ENCODE results near the gene DMXL2. TPM values are rescaled to one million over a fixed set of nuclear protein-coding genes. Genes with fewer than 3 reads are reported as not detected.
"Not testable (repeated sequence)": the region's sequence is repeated elsewhere in the genome, so short reads cannot be mapped to it uniquely, and the experiment has no call there.

Gene DMXL2
- total RNA-seq, 2 experiments from 2014 or later = 4.2 to 4.8 TPM

DNA sequence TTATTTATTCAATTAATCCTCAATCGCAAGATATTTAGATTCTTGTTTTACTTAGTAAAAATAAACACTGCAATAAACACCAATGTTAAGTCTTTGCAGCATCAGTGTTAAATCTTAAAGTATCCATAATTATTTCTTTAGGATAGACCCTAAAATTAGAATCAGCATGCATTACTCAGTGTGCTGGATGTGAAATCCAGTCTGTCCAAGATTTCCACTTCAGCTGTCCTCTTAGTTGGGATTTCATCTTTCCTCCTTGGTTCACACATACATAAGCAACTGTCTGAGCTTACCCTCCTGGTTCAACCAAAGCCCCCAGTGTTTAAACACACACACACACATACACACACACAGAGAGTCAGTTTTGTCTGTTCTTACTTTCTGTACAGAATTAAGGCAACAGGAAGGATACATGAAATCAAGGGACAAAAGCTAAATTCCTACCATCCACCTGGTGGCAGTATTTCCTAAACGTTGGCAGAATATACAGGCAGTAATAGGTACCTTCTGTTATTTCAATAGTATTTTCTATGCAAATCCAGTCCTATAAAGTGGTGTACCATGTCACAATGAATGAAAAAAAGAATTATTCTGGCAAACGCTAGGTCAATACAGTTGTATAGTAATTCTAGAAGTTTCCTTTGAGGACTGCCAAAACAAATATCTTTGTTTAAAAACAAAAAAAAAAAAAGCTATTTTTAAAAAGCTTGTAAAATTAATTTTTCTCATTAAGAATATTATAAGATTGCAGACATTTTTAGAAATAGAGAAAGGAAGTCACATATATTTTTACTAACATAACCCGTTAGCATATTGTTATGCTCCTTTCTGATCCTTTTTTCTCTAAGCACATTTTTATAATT, 27.3 kb upstream of the DMXL2 start:
- Mint-ChIP-seq H3K27ac (no peak overlapping the region), H3K4me3 (no peak overlapping the region), H3K27me3 (no peaks in the 10 kb centered on the region), H3K9me3 (no peaks in the 10 kb centered on the region), H3K4me1 (ENCODE audit: low read depth) (no peaks in the 10 kb centered on the region), H3K36me3 (ENCODE audit: low read depth) (no peaks in the 10 kb centered on the region)
- TF ChIP-seq, protein P1, sequence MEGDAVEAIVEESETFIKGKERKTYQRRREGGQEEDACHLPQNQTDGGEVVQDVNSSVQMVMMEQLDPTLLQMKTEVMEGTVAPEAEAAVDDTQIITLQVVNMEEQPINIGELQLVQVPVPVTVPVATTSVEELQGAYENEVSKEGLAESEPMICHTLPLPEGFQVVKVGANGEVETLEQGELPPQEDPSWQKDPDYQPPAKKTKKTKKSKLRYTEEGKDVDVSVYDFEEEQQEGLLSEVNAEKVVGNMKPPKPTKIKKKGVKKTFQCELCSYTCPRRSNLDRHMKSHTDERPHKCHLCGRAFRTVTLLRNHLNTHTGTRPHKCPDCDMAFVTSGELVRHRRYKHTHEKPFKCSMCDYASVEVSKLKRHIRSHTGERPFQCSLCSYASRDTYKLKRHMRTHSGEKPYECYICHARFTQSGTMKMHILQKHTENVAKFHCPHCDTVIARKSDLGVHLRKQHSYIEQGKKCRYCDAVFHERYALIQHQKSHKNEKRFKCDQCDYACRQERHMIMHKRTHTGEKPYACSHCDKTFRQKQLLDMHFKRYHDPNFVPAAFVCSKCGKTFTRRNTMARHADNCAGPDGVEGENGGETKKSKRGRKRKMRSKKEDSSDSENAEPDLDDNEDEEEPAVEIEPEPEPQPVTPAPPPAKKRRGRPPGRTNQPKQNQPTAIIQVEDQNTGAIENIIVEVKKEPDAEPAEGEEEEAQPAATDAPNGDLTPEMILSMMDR (IDR thresholded peaks at IDR 0.05) = peak; percentile 90
- POLR2A ChIA-PET = interaction anchor here (0.9 to 2.0 kb wide), 2 partner anchors 127 to 574 kb away, joined by 3 to 7 read pairs; no protein-coding TSS in a partner anchor
- CTCF ChIA-PET = interaction anchor here (0.6 to 4.5 kb wide), 51 partner anchors 8 to 559 kb away, joined by 3 to 168 read pairs (median 4); partner anchors contain the start of gene LYSMD2
- ATAC-seq (peak; percentile 84), DNase-seq (peak; percentile 52)
- intact Hi-C loops (cut with micrococcal nuclease) = loop anchor here (1.0 to 5.0 kb wide), 2 partner anchors 87 to 126 kb away; partner anchors contain the start of gene LYSMD2

DNA sequence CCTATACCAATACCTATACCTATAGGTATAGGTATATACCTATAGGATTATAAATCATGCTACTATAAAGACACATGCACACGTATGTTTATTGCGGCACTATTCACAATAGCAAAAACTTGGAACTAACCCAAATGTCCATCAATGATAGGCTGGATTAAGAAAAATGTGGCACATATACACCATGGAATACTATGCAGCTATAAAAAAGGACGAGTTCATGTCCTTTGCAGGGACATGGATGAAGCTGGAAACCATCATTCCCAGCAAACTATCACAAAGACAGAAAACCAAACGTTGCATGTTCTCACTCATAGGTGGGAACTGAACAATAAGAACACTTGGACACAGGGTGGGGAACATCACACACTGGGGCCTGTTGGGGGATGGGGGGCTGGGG, 26.1 kb upstream of the DMXL2 start:
- H3K4me1 Mint-ChIP-seq (ENCODE audit: low read depth); H3K27me3 Mint-ChIP-seq; ATAC-seq; intact Hi-C loops (cut with micrococcal nuclease); DNase-seq; H3K4me3 Mint-ChIP-seq; H3K27ac Mint-ChIP-seq; H3K9me3 Mint-ChIP-seq; H3K36me3 Mint-ChIP-seq (ENCODE audit: low read depth): not testable (repeated sequence)
- CTCF ChIA-PET = interaction anchor here (1.1 to 4.5 kb wide), 7 partner anchors 9 to 165 kb away, joined by 3 to 168 read pairs (median 5); no protein-coding TSS in a partner anchor
- POLR2A ChIA-PET = interaction anchor here (2.0 kb wide), 1 partner anchor 128 kb away, joined by 7 read pairs; no protein-coding TSS in a partner anchor

DNA sequence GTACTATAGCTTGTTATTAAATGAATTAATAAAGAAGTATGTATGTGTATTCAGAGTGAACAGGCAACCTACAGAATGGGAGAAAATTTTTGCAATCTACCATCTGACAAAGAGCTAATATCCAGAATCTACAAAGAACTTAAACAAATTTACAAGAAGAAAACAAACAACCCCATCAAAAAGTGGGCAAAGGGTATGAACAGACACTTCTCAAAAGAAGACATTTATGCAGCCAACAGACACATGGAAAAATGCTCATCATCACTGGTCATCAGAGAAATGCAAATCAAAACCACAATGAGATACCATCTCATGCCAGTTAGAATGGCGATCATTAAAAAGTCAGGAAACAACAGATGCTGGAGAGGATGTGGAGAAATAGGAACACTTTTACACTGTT, 25.5 kb upstream of the DMXL2 start:
- CTCF ChIA-PET = interaction anchor here (1.1 to 4.5 kb wide), 5 partner anchors 11 to 241 kb away, joined by 3 to 168 read pairs (median 15); no protein-coding TSS in a partner anchor
- DNase-seq; H3K36me3 Mint-ChIP-seq (ENCODE audit: low read depth); H3K4me1 Mint-ChIP-seq (ENCODE audit: low read depth); H3K9me3 Mint-ChIP-seq; POLR2A ChIA-PET; intact Hi-C loops (cut with micrococcal nuclease); ATAC-seq; H3K27me3 Mint-ChIP-seq; H3K4me3 Mint-ChIP-seq; H3K27ac Mint-ChIP-seq: not testable (repeated sequence)

DNA sequence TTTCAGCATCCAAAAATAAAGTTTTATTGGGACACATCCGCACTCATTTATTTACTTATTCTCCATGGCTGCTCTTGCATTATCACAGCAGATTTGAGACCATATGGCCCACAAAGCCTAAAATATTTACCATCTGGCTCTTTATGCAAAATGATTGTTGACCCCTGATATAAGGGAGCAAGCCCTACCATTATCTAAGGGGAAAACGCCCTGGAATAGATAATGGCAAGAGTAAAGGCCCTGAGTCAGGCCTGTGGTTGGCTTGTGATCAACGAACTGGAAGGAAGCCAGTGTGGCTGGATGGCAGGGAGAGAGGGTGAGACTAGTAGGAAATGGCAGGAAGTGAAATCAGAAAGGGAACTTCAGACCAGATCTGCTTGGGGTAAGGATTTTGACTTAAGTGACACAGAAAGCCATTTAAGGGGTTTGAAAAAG, 24.6 kb upstream of the DMXL2 start:
- Mint-ChIP-seq H3K4me1 (ENCODE audit: low read depth) (no peaks in the 10 kb centered on the region), H3K4me3 (no peak overlapping the region), H3K27me3 (no peaks in the 10 kb centered on the region), H3K36me3 (ENCODE audit: low read depth) (no peaks in the 10 kb centered on the region), H3K9me3 (no peaks in the 10 kb centered on the region), H3K27ac (no peak overlapping the region)
- ATAC-seq = no peak
- ChIA-PET POLR2A (no interaction called here), CTCF (interaction anchor here (1.5 to 1.7 kb wide), 2 partner anchors 129 to 242 kb away, joined by 3 to 15 read pairs; no protein-coding TSS in a partner anchor)
- TF ChIP-seq, protein P1 (IDR thresholded peaks at IDR 0.05) = no peak
- intact Hi-C loops (cut with micrococcal nuclease) = no loop called here
- DNase-seq = no peak

DNA sequence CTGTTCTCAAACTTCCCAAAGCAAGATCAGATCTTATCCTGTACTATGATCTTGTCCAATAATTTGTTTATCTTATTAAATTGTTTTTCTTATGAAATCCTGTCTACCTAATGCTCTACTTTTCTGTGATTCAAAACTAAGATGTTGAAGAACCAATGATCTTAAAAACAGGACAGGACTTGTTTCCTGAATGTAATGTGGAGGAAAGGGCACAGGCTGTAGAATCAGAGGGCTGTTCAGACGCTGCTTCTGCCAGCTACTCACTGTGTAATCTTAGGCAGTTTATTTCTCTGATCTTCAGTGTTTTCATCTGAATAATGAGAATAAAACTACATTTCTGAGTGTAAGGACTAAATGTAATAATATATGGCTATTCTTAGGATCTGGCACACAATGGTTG, 20.1 kb upstream of the DMXL2 start:
- Mint-ChIP-seq H3K9me3 (no peaks in the 10 kb centered on the region), H3K4me1 (ENCODE audit: low read depth) (no peaks in the 10 kb centered on the region), H3K27ac (no peak overlapping the region), H3K4me3 (no peak overlapping the region), H3K27me3 (no peaks in the 10 kb centered on the region), H3K36me3 (ENCODE audit: low read depth) (no peaks in the 10 kb centered on the region)
- ChIA-PET CTCF (interaction anchor here (3.8 kb wide), 1 partner anchor 134 kb away, joined by 28 read pairs; no protein-coding TSS in a partner anchor), POLR2A (no interaction called here)
- TF ChIP-seq, protein P1 (IDR thresholded peaks at IDR 0.05) = no peak
- ATAC-seq (no peak), DNase-seq (no peak)
- intact Hi-C loops (cut with micrococcal nuclease) = no loop called here

Data from activated CD8-positive, alpha-beta T cell treated with anti-CD3 and anti-CD28 coated beads for 36 hours (primary cell).